Heart left ventricle (tissue), 16 donors: Measurements from ENCODE around the gene MYO1B. TPM values are rescaled to one million over a fixed set of nuclear protein-coding genes. Genes with fewer than 3 reads are reported as not detected.
"Not testable (repeated sequence)": the region's sequence is repeated elsewhere in the genome, so short reads cannot be mapped to it uniquely, and the experiment has no call there.

ENCODE experiments used
- ATAC-seq, 4 donors: fragments of 200-7000 bp; cut with Tn5 transposase; one replicate each; pipeline ENCODE4 v1.9.1; 2020 to 2022; ENCODE audit warnings: moderate library complexity in 4 of 4, mild to moderate bottlenecking in 3 of 4, moderate number of reproducible peaks in 1 of 4
- DNase-seq, 5 donors: peaks; one replicate each; pipeline ENCODE4 v3.0.0-alpha.2; 2020
- H3K27ac ChIP-seq, 12 donors: fragments of 200-600 bp; sonication (generic) in 4 of 12; one replicate each; pipeline versions ENCODE4 v1.5.0 to v1.8.0; 2016 to 2022; ENCODE audit warnings: mild to moderate bottlenecking in 2 of 12
- H3K27me3 ChIP-seq, 9 donors: fragments of 200-600 bp; sonication (generic) in 2 of 9; one replicate each; pipeline versions ENCODE4 v1.5.1 to v1.8.0; 2016 to 2022; ENCODE audit warnings: mild to moderate bottlenecking in 3 of 9
- H3K36me3 ChIP-seq, 9 donors: fragments of 200-600 bp; sonication (generic) in 2 of 9; one replicate each; pipeline versions ENCODE4 v1.5.0 to v1.8.0; 2018 to 2022; ENCODE audit warnings: mild to moderate bottlenecking in 2 of 9
- H3K4me1 ChIP-seq, 12 donors: fragments of 200-600 bp; sonication (generic) in 4 of 12; one replicate each; pipeline versions ENCODE4 v1.5.0 to v1.8.0; 2016 to 2022; ENCODE audit warnings: mild to moderate bottlenecking in 3 of 12
- H3K4me3 ChIP-seq, 12 donors: fragments of 200-600 bp; sonication (generic) in 4 of 12; one replicate each; pipeline versions ENCODE4 v1.5.0 to v1.8.0; 2017 to 2022; ENCODE audit warnings: mild to moderate bottlenecking in 9 of 12, moderate library complexity in 4 of 12
- H3K9me3 ChIP-seq, 12 donors: fragments of 200-600 bp; sonication (generic) in 4 of 12; one replicate each; pipeline versions ENCODE4 v1.5.0 to v1.8.0; 2016 to 2022; ENCODE audit warnings: mild to moderate bottlenecking in 1 of 12
- POLR2A ChIP-seq, 2 donors: fragments of 450-650 bp; IDR thresholded peaks; one replicate each; pipeline ENCODE4 v1.6.1; 2017; ENCODE audit warnings: antibody characterized with exemption in 2 of 2, mild to moderate bottlenecking in 2 of 2, moderate library complexity in 2 of 2
- WGBS, 4 donors: extraction: QIAGEN DNeasy Blood & Tissue Kit in 2 of 4; methylation state at CpG; one replicate each; pipeline versions ENCODE4 v1.1.5 to v1.1.7; 2013 to 2018; 5-methylcytosine and 5-hydroxymethylcytosine counted together
- intact Hi-C, 10 donors: fragments of 100-400 bp; cut with DNase I; formaldehyde crosslinking; loops; one replicate each; pipeline versions ENCODE4 v1.11.1 to v1.14.2; 2022
- polyA plus RNA-seq, 2 donors: library from polyadenylated mRNA; stranded (reverse); fragments of 200-250 nt; gene quantifications; one replicate each; pipeline ENCODE4 v1.2.3, GENCODE V29; 2013
- total RNA-seq, 9 donors: library from RNA; depleted of rRNA in 2 of 9; stranded (reverse); fragments of >200 nt in 2 of 9; fragmentation: NEBNext Ultra II Directional in 3 of 9; extraction: Animal tissue kit (Norgen Biotek cat#: 25700) in 3 of 9; gene quantifications; one replicate each; pipeline versions ENCODE4 v1.1.0 to v1.2.4, GENCODE V29; 2016 to 2023
- TF ChIP-seq, protein P1 (sequence below), 12 donors: fragments of 200-600 bp; sonication (generic) in 4 of 12; IDR thresholded peaks; one replicate each; pipeline versions ENCODE4 v1.5.0 to v1.8.0; 2018 to 2022; ENCODE audit warnings: antibody characterized with exemption in 12 of 12, mild to moderate bottlenecking in 5 of 12
- donor health status: ischemic (EF 13 %, LVEDD 7.1; RV severe dilation, severe dysfunction).
- donor health status: healthy with polysubstance abuse.
- donor health status: DM: no; HTN: yes; CAD: no.
- donor health status: DM: no; HTN: no; CAD: no.
- donor health status: ischemic (EF 25% LVEDD 6.9; RV normal size, moderate dysfunction).
- donor health status: ischemic (EF 25% LVEDD 5.7; RV mildly dilated, moderate dysfunction).
- donor health status: healthy.
- donor health status: DM: yes; HTN: yes; CAD: no.
- donor health status: ischemic (EF 35%, LVEDD 5.7; RV mildly dilated, moderate dysfunction).
- donor health status: nonischemic (EF 11% LVEDD 7.7; RV severe dilation, severe dysfunction).
- donor health status: DM: yes; HTN: yes; CAD: no.
- donor health status: PGD.
- donor health status: ischemic (EF 29% LVEDD 5.4; RV normal size, mild dysfunction).
- donor health status: nonischemic (EF 23%, LVEDD 6.1; RV moderate dilation, normal function).

MYO1B gene
- total and polyA plus RNA-seq, 11 donors, result 7.8 to 47.3 (median 15.8) TPM

DNA sequence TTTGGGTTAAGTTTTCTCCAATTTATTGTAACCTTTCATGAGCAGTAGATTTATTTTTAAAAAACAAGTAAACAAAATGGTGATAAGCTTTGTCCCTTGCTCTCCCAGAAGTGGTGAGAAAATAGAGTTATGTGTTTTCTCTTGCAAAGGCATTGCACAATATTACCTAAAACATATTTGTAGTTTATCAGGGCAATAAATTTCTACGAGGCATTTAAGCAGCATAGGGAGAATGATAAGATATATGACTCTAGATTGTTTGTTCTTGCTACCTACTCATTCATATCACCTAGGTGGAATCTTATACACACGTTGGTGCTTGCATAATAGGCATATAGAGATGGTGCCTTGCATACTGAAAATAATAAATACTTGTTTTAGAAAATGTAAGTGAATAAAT, 201.7 kb downstream of the MYO1B start:
- Histone ChIP-seq H3K27ac (no peak overlapping the region), H3K4me1 (peaks cover 0 to 15% (median 0%) of the 10 kb centered on the region in 12 donors), H3K9me3 (no peaks in the 10 kb centered on the region), H3K4me3 (no peak overlapping the region), H3K36me3 (no peaks in the 10 kb centered on the region), H3K27me3 (no peaks in the 10 kb centered on the region)
- intact Hi-C loops, result no loop called here
- DNase-seq (no peak), ATAC-seq (no peak)
- TF ChIP-seq, protein P1, sequence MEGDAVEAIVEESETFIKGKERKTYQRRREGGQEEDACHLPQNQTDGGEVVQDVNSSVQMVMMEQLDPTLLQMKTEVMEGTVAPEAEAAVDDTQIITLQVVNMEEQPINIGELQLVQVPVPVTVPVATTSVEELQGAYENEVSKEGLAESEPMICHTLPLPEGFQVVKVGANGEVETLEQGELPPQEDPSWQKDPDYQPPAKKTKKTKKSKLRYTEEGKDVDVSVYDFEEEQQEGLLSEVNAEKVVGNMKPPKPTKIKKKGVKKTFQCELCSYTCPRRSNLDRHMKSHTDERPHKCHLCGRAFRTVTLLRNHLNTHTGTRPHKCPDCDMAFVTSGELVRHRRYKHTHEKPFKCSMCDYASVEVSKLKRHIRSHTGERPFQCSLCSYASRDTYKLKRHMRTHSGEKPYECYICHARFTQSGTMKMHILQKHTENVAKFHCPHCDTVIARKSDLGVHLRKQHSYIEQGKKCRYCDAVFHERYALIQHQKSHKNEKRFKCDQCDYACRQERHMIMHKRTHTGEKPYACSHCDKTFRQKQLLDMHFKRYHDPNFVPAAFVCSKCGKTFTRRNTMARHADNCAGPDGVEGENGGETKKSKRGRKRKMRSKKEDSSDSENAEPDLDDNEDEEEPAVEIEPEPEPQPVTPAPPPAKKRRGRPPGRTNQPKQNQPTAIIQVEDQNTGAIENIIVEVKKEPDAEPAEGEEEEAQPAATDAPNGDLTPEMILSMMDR (IDR thresholded peaks at IDR 0.05), result no peak
- TF ChIP-seq POLR2A (IDR thresholded peaks at IDR 0.05), result no peak
- WGBS, 4 donors, result 55 to 58% (median 57%) methylated on average over 2 of the region's 2 CpGs

GRCh38 chr2:191451116-191451515, 205.9 kb downstream of the MYO1B start:
- WGBS, 4 donors, result 88 to 95% (median 94%) methylated on average over 5 of the region's 5 CpGs
- H3K27me3 ChIP-seq, result no peaks in the 10 kb centered on the region
- TF ChIP-seq POLR2A (IDR thresholded peaks at IDR 0.05), result no peak
- TF ChIP-seq, protein P1 (IDR thresholded peaks at IDR 0.05), result no peak
- no peak overlapping the region for H3K27ac ChIP-seq
- no peaks in the 10 kb centered on the region for H3K9me3 ChIP-seq
- H3K4me1 ChIP-seq, result peaks cover 0 to 6% (median 0%) of the 10 kb centered on the region in 12 donors
- ATAC-seq, result no peak
- intact Hi-C loops, result no loop called here
- H3K36me3 ChIP-seq, result no peaks in the 10 kb centered on the region
- DNase-seq, result no peak
- H3K4me3 ChIP-seq, result no peak overlapping the region

DNA sequence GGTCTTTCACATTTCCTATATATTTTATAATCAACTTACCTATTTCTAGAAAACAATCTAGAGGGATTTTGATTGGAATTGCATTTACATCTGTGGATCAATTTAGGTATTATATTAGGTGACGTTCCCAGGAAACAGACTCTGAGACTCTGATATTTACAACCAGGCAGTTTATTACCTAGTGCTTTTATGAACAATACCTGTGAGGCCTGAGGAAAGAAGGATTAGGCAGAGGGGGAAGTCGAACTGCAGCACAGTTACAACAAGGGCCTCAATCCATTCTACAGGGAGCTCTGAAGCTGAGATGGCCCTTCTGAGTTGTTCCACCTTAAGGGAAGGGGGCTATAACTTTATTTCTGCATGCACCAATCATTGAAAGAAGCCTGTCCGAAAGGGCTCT, 206.9 kb downstream of the MYO1B start:
- WGBS, 4 donors, result 92 to 96% (median 93%) methylated on average over 3 of the region's 3 CpGs
- TF ChIP-seq, protein P1 (IDR thresholded peaks at IDR 0.05), result no peak
- TF ChIP-seq POLR2A (IDR thresholded peaks at IDR 0.05), result no peak

DNA sequence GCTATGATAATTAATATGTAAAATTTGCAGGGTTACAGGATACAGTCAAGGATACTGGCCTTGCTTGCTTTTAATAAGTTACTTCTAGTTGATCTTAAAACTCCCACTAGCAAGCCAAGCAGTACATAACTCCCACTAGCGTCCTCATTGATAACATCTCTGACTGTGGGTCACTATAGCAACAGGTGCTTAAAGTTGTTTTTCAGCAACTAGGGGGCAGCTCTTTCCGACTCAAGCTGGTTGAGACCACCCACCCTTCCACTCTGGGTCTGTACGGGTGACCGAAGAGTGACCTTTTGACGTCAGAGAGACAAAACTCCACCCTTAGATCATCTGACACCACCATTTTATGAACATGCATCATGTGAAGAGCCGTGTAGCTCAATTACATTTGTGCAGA, 208.6 kb downstream of the MYO1B start:
- no peaks in the 10 kb centered on the region for H3K36me3 ChIP-seq
- no peaks in the 10 kb centered on the region for H3K27me3 ChIP-seq
- H3K9me3 ChIP-seq, result peaks cover 0 to 7% (median 0%) of the 10 kb centered on the region in 12 donors
- no peak for DNase-seq
- H3K4me1 ChIP-seq, result no peaks in the 10 kb centered on the region
- no peak overlapping the region for H3K27ac ChIP-seq
- ATAC-seq, result no peak
- WGBS, 4 donors, result 87 to 95% (median 90%) methylated on average over 6 of the region's 6 CpGs
- no peak overlapping the region for H3K4me3 ChIP-seq
- intact Hi-C loops, result no loop called here
- TF ChIP-seq POLR2A (IDR thresholded peaks at IDR 0.05), result no peak
- TF ChIP-seq, protein P1 (IDR thresholded peaks at IDR 0.05), result no peak

More for the DNA sequence above, 206.9 kb downstream of the MYO1B start:
- no peak overlapping the region for H3K4me3 ChIP-seq
- intact Hi-C loops, result no loop called here
- no peak for ATAC-seq
- peaks cover 0 to 3% (median 0%) of the 10 kb centered on the region in 12 donors for H3K4me1 ChIP-seq
- H3K36me3 ChIP-seq, result no peaks in the 10 kb centered on the region
- no peak overlapping the region for H3K27ac ChIP-seq
- no peak for DNase-seq
- no peaks in the 10 kb centered on the region for H3K9me3 ChIP-seq
- H3K27me3 ChIP-seq, result no peaks in the 10 kb centered on the region

DNA sequence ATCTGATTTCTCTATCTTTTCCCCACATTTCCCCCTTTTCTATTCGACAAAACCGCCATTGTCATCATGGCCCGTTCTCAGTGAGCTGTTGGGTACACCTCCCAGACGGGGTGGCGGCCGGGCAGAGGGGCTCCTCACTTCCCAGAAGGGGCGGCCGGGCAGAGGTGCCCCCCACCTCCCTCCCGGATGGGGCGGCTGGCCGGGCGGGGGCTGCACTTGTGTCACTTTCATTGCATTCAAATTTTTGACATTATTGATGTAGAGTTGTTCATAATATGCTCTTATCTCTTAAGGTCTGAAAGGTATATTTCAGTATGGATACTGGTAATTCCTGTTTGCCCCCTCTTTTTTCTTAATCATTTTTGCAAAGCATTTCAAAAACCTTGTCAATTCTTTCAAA, 211.3 kb downstream of the MYO1B start:
- DNase-seq, H3K36me3 ChIP-seq, H3K4me1 ChIP-seq, H3K4me3 ChIP-seq, H3K27ac ChIP-seq, H3K27me3 ChIP-seq, intact Hi-C loops, ATAC-seq: not testable (repeated sequence)
- WGBS, 4 donors, result 91 to 99% (median 95%) methylated on average over 7 to 12 of the region's 12 CpGs
- H3K9me3 ChIP-seq, result peaks cover 0 to 24% (median 8%) of the 10 kb centered on the region in 12 donors
